ENCODE data around the gene RNF157. TPM values are rescaled to one million over a fixed set of nuclear protein-coding genes. Genes with fewer than 3 reads are reported as not detected.

Gene RNF157
- total and polyA plus RNA-seq, 2 of the 13 experiments (the other 11 are each of a cell fraction or from before 2014, with no cell fraction given) = 0.44 to 1.5 TPM

DNA sequence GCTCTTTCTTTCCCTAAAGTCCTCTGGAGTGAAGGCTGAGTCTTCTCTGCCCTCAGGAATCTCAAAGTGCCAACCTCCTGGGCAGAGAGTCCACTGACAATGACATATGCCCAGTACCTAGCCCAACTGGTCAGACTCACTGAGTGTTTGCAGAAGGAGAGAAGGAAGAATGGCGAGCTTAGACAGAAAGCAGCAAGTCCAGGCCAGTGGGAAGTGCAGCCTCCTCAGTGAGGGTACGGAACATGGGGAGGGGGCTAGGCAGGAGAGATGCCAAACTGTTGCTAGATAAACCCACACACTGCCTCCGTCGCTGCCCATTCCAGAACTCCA lies 137.4 kb downstream of the RNF157 start (continued):
- TF ChIP-seq MBD4 (IDR thresholded peaks at IDR 0.05; ENCODE audit: borderline replicate concordance, low read length) (no peak), MYC (CRISPR knock-in tag; IDR thresholded peaks at IDR 0.05; ENCODE audit: borderline replicate concordance) (peak; percentile 10; the same call in 1 of the 2 replicates), ZSCAN29 (CRISPR knock-in tag; conservative IDR thresholded peaks at IDR 0.05) (no peak), KDM4B (CRISPR knock-in tag; IDR thresholded peaks at IDR 0.05) (no peak), NONO (IDR thresholded peaks at IDR 0.05) (no peak), NONO (CRISPR knock-in tag; conservative IDR thresholded peaks at IDR 0.05) (no peak; the same call in 1 of the 2 replicates), ZNF619 (CRISPR knock-in tag; IDR thresholded peaks at IDR 0.05) (no peak), STAT5B (CRISPR knock-in tag; IDR thresholded peaks at IDR 0.05) (no peak), ZNF556 (CRISPR knock-in tag; IDR thresholded peaks at IDR 0.05; ENCODE audit: borderline replicate concordance) (0 out of 2 replicates have a peak, but pooled peaks have one; percentile 9), MLX (CRISPR knock-in tag; IDR thresholded peaks at IDR 0.05) (no peak)

DNA sequence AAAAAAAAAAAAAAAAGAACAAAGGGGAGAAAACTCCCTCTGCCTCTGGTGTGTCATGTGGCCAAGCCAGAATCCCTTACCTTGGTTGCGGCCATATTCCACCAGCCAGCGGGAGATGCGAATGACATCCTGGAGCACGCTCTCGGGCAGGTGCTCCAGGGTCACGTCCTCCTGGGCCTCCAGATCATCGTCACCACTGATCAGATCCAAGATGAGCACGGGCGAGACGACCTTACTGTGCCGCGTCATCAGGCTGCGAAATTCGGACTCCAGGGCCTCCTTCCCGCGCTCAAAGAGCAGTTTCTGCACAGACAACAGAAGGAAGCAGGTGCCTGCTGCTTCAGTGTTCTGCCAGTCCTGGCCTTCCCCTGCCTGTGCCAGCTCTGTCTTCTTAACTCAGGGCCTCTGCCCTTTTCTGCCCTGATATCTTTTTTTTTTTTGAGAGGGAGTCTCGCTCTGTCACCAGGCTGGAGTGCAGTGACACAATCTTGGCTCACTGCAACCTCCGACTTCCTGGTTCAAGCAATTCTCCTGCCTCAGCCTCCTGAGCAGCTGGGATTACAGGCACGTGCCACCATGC lies 142.5 kb downstream of the RNF157 start:
- no peak for DNase-seq (ENCODE audit: low spot score)
- ATAC-seq = no peak
- H3K4me3 ChIP-seq (replicated peaks in 1 of 3; ENCODE audit: insufficient read depth in 1 of 3, low read depth in 2 of 3, low read length in 3 of 3) = no peak overlapping the region
- 94% methylated on average over 19 of the region's 19 CpGs for WGBS (ENCODE audit: low lambda C conversion rate)
- peaks cover 16% of the 10 kb centered on the region for H3K4me1 ChIP-seq (ENCODE audit: insufficient read depth, low read length)
- no peak overlapping the region for H3K4me2 ChIP-seq (ENCODE audit: low read depth, low read length)
- peaks cover 38 to 75% of the 10 kb centered on the region in 2 experiments for H3K36me3 ChIP-seq (replicated peaks in 1 of 2; ENCODE audit: control insufficient read depth in 1 of 2, insufficient read depth in 2 of 2, low read length in 2 of 2)
- FAIRE-seq = no peak
- H2AFZ ChIP-seq (ENCODE audit: low read length) = no peak overlapping the region
- no peak overlapping the region for H3K27ac ChIP-seq (ENCODE audit: extremely low read length, insufficient read depth, low read length)
- in situ Hi-C loops (cut with HindIII; ENCODE audit: extremely low pct_ligation_motif_present, low pct_unique_long_range_greater_than_20kb) (no loop called here), intact Hi-C loops (cut with micrococcal nuclease; ENCODE audit: unreplicated experiment) (no loop called here)
- no peaks in the 10 kb centered on the region for H4K20me1 ChIP-seq (ENCODE audit: insufficient read depth, low read length)
- POLR2A ChIA-PET = interaction anchor here (1.8 kb wide), 1 partner anchor 8 kb away, joined by 7 read pairs; no protein-coding TSS in a partner anchor
- BruUV-seq (replicated peaks) = no TSS peak
- H3K9ac ChIP-seq (ENCODE audit: insufficient read depth, low read depth, low read length) = no peak overlapping the region
- H3K9me3 ChIP-seq (ENCODE audit: low read length) = no peaks in the 10 kb centered on the region
- H3K27me3 ChIP-seq (ENCODE audit: control insufficient read depth in 1 of 2, insufficient read depth in 2 of 2, low read length in 2 of 2) = no peaks in the 10 kb centered on the region; a peak in 1 of 5 replicates
- CTCF ChIA-PET (ENCODE audit: low intra/inter-chr PET ratio, low total read pairs) = no interaction called here
- peaks cover 14% of the 10 kb centered on the region for H3K79me2 ChIP-seq (ENCODE audit: insufficient read depth, low read length)
- TF ChIP-seq MTF1 (CRISPR knock-in tag; IDR thresholded peaks at IDR 0.05) (no peak), ESRRA (CRISPR knock-in tag; IDR thresholded peaks at IDR 0.05; ENCODE audit: low read depth) (no peak), MXD3 (CRISPR knock-in tag; IDR thresholded peaks at IDR 0.05) (no peak), RNF2 (conservative IDR thresholded peaks at IDR 0.05; ENCODE audit: low read depth) (no peak), ZNF441 (CRISPR knock-in tag; IDR thresholded peaks at IDR 0.05; ENCODE audit: borderline replicate concordance) (no peak), ZKSCAN5 (CRISPR knock-in tag; IDR thresholded peaks at IDR 0.05) (no peak), ZNF3 (CRISPR knock-in tag; IDR thresholded peaks at IDR 0.05) (no peak), PAX8 (CRISPR knock-in tag; IDR thresholded peaks at IDR 0.05; ENCODE audit: borderline replicate concordance) (no peak), MATR3 (CRISPR knock-in tag; IDR thresholded peaks at IDR 0.05) (no peak), ATF2 (CRISPR knock-in tag; IDR thresholded peaks at IDR 0.05) (no peak)
